ENCODE data around the gene CA10.

GRCh38 chr17:51672065-51672464 lies 486.4 kb downstream of the CA10 start:
- no peak for TF ChIP-seq CTCF (IDR thresholded peaks at IDR 0.05; ENCODE audit: borderline replicate concordance, extremely low read depth, low read length, poor library complexity, severe bottlenecking)
- no peak for TF ChIP-seq EZH2 (IDR thresholded peaks at IDR 0.05; ENCODE audit: borderline replicate concordance, low read depth, low read length, severe bottlenecking)

Data from DND-41 (cell line).